ENCODE data around the gene ASIP. TPM values are rescaled to one million over a fixed set of nuclear protein-coding genes. Genes with fewer than 3 reads are reported as not detected.

Gene ASIP
- polyA plus RNA-seq, 3 donors: 0.39 TPM; not detected in 2

DNA sequence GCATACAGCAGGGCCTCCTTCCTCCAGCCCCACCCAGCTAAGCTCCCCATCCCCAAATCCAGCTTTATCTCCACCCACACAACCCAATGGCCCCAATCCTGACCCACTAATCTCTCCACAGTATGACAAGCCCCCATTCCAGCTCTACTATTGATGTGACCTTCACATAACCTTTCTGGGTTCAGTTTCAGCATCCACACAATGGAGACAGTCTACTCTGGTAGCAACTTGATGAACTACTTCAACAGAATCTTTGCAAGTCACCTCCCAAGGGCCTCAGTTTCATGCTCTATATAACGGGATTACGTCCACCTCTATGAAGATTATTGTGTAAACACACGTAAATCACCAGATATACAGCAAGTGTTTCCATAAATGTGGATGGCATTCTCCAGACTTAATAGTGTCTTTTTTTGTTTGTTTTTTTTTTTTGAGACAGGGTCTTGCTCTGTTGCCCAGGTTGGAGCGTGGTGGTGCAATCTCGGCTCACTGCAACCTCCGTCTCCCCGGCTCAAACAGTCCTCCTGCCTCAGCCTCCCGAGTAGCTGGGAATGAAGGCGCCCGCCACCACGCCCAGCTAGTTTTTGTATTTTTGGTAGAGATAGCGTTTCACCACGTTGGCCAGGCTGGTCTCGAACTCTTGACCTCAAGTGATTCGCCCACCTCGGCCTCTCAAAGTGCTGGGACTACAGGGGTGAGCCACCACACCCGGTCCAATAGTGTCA lies 60.5 kb downstream of the ASIP start:
- WGBS, 3 donors: 82 to 88% (median 87%) methylated on average over 17 of the region's 17 CpGs
- H3K27ac ChIP-seq (ENCODE audit: low read depth, low read length): no peak overlapping the region

DNA sequence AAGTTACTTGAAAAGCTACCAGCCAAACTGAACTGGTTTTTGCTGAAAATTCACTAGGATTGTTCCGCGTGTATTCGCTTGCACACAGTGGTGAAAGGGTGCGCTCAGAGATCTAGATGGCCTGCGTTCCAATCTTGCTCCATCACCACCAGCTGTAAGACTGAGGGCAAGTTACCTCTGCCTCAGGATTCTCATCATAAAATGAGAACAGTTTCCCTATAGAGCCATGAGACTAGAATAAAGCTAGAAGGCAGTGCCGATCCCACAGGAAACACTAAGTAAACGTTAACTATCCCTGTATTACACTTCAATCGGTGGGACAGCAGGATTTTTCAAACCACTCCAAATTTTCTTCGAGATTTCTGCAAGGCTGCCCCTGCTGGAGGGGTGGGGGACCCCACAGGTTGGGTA lies 61.1 kb downstream of the ASIP start:
- H3K27ac ChIP-seq (ENCODE audit: low read depth, low read length): no peak overlapping the region
- WGBS, 3 donors: 15 to 28% (median 27%) methylated on average over 9 of the region's 9 CpGs

DNA sequence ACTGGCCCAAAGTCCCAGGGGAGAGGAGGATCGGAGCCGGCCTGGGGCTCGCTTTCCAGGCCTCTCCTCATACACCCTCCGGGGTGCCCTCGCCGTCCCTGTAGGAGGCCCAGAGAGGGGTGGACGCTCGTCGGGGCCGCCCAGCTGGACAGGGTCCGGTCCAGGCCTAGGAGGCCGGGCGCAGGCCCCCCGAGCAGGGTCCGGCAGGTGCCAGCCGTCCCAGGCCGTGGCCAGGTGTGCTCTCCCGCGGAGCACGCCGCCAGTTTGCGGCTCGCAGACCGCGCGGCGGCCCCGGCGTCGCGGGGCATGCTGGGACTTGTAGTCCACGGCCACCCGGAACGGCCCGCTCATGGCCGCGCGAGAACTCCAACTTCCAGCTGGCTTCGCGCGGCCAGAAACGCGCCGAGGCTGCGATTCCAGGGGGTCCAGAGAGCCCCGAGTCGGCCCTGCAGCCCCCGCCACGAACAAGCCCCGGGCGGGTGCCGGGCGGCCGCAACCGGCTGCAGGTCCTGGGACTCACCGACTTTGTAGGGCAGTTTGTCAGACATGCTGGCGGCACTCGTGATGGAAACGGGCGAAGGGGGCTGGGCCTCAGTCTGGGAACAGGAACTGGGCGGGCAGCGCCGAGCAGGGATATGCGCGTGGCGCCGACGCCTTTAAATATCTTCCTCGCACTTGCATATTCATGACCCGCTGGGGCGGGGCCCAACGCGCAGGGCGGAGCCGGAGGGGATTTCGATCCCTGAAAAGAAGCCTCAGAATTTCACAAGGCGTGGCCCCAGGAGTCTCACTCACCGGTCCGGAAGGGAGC lies 61.7 kb downstream of the ASIP start, which contains the start of gene AHCY:
Gene AHCY (minus strand): TSS at position 633 of the 811 bp plus-strand sequence. CDS start 85 bp downstream, at position 548.
- WGBS, 3 donors: 0% methylated on average over 75 to 79 of the region's 79 CpGs
- H3K27ac ChIP-seq (ENCODE audit: low read depth, low read length): peak within 1 kb of the TSS; percentile 56

DNA sequence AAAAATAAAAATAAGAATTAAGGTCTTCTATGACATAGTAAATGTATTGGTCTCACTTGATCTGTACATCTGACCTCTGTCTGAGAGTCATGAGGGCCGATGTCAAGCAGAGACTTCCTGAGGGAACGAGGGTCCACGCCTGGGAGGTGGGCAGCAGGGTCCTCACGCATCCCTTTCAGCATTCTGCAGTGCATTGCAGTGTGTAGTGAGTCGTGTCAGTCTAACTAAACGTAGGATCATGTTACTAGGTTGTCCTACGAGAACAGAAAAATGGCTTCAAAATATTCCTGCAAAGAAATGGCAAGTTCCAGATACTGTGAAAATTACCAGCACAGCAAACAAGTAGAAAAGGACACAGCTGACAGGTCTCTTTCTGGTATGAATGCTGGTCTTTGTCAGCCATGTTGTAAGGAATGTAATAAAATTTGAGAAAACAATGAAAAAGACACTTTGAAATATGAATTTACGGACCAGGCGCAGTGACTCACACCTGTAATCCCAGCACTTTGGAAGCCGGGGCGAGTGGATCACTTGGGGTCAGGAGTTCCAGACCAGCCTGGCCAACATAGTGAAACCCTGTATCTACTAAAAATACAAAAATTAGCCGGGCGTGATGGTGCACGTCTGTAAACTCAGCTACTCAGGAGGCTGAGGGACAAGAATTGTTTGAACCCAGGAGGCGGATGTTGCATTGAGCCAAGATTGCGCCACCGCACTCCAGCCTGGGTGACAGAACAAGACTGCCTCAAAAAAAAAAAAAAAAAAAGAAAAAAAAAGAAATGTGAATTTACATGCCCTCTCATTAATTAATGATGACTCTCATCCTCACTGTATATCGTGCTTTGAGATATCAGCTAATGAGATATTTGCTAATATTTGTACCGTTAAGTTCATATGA lies 64.4 kb downstream of the ASIP start:
- no peak overlapping the region for H3K27ac ChIP-seq (ENCODE audit: low read depth, low read length)
- WGBS, 3 donors: 68 to 74% (median 72%) methylated on average over 19 of the region's 19 CpGs

DNA sequence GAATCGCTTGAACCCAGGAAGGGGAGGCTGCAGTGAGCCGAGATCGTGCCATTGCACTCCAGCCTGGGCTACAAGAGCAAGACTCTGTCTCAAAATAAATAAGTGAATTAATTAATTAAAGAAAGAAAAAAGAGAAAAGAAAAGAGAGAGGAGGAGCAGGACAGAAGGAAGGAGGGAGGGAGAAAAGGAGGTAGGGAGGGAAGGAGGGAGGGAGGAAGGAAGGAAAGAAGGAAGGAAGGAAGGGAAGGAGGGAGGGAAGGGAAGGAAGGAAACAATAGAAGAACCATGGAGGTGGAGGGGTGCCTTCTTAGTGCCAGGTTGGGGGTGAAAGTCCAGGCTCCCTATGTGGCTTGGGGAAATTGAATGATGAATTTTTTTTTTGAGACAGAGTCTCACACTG lies 68.5 kb downstream of the ASIP start:
- WGBS, 3 donors: 94 to 97% (median 96%) methylated on average over 3 of the region's 3 CpGs
- H3K27ac ChIP-seq (ENCODE audit: low read depth, low read length): no peak overlapping the region

DNA sequence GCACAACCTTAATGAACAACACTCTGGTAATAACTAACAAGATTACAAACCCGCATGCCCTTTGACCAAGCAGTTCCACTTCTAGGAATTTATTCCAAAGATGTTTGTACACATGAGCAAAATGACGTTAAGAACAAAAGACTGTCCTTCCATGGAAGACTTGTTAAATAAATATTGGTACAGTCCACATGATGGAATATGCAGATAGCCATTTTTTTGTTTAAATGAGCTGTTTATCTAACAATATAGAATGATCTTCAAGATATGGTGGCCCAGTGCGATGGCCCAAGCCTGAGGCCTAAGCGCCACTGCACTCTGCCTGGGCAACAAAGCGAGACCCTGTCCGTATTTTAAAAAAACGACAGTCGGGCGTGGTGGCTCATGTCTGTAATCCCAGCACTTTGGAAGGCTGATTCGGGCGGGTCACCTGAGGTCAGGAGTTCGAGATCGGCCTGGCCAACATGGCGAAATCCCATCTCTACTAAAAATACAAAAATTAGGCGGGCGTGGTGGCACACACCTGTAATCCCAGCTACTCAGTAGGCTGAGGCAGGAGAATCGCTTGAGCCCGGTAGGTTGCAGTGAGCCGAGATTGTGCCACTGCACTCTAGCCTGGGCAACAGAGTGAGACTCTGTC lies 69.4 kb downstream of the ASIP start:
- no peak overlapping the region for H3K27ac ChIP-seq (ENCODE audit: low read depth, low read length)
- 74 to 88% (median 88%) methylated on average over 19 of the region's 19 CpGs for WGBS, 3 donors

DNA sequence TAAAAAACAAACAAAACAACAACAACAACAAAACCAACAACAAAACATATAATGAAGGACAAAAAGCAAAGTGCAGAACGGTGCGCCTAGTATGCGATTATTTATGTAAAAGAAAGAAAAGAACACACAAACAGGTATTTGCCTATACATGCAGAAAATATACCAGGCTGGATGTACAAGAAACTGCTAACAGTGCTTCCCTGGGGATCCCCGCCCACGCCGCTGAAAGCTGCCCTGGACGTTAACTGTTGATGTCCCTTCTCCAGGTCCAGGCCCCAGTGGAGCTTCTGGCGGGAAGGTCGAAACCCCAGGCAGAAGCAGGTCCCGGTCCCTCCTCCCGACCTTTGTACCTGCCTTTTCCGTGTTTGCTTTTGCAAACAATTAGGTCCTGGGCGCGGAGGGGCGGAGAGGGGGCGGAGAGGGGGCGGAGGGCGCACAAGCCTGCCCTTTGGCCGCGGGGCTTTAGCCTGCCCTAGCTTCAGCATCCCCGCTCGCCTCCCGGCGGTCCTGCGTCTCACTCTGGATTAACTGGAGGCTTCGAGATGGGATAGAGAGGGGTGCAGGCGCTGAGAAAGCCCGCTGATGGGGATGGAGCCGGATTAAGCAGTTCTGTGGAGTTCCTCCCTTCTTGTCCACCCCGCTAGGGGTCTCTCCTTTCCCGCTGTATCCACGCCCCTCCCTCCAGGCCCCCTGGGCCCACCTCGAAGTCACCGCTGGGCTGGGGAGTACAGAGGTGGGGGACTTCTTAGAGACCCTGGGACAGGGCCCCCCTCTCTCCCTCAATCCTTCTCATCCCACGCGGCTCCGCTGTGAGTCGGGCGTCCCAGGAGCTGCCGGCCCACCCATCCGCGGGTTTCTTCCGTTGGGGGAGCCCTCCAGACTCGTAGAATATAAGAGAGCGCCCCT lies 70.1 kb downstream of the ASIP start:
- H3K27ac ChIP-seq (ENCODE audit: low read depth, low read length): no peak overlapping the region
- 9 to 14% (median 12%) methylated on average over 43 to 45 of the region's 45 CpGs for WGBS, 3 donors

DNA sequence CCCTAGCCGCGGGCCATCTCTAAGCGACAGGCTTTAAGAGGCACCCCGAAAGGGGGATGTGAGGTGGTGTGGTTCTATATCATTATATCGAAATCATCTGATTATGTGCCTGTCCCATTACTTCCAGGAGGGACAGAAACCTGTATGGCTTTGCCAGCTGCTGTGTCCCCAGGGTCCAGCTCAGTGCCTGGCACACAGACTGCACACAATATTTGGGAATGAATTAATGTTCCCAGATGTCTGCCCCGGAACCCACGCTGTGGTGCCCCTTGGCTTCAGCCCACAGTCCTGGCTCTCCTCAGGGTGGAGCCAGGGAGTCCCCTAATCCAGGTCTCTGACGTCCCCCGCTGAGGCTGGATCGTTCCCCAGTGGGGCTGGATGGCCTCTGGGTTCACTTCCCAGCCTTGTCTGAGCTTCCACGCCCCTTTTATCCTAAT lies 70.8 kb downstream of the ASIP start:
- no peak overlapping the region for H3K27ac ChIP-seq (ENCODE audit: low read depth, low read length)
- WGBS, 3 donors: 11 to 14% (median 13%) methylated on average over 11 of the region's 11 CpGs

DNA sequence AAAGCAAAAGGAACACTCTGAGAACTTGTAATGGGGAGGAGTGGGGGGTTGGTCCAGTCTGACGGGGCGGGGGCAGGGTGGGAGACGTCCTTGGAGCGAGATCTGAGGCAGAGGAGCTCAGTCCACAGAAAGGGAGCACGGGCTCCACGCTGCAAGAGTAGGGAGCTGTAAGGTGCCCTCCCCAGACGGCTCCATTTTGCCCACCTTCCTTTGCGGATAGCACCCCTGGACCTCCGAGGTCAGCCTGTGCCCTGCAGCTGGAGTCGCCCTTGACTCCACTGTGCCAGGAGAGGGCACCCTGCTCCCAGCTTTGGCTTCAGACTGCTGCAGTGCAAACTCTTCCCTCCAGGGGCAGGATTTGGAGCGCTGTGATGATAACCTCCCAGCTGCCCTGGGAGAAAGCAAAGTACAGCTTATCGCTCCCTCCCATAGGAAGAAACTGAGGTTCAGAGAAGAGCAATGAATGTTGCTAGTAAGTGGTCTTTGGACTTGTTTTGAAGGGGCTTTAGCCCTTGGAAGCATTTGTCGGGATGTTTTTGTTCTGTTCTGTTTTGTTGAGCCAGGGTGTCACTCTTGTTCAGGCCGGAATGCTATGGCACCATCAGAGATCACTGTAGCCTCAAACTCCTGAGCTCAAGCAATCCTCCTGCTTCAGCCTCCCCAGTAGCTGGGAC lies 71.5 kb downstream of the ASIP start:
- 11 to 12% (median 11%) methylated on average over 12 to 14 of the region's 14 CpGs for WGBS, 3 donors
- no peak overlapping the region for H3K27ac ChIP-seq (ENCODE audit: low read depth, low read length)

DNA sequence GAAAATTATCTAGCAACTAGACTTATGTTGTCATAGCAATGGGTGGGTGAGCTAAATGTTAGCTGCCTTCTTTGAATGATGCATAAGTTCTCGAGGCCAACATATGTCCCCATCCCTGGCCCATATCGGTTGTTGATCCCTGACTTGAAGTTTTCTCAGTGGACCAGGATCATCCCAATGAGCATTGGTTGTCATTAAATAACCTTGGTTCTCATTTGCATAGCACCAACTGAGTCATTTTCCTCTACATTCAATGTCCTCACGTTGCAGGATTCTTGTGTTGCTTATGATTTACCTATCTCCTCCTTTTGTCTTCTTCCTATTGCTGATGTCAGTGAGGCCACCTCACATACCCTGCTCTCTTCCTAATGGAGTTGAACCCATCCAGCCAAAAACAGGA lies 74.0 kb downstream of the ASIP start:
- H3K27ac ChIP-seq (ENCODE audit: low read depth, low read length): no peak overlapping the region
- 84 to 91% (median 86%) methylated on average over 3 of the region's 3 CpGs for WGBS, 3 donors

DNA sequence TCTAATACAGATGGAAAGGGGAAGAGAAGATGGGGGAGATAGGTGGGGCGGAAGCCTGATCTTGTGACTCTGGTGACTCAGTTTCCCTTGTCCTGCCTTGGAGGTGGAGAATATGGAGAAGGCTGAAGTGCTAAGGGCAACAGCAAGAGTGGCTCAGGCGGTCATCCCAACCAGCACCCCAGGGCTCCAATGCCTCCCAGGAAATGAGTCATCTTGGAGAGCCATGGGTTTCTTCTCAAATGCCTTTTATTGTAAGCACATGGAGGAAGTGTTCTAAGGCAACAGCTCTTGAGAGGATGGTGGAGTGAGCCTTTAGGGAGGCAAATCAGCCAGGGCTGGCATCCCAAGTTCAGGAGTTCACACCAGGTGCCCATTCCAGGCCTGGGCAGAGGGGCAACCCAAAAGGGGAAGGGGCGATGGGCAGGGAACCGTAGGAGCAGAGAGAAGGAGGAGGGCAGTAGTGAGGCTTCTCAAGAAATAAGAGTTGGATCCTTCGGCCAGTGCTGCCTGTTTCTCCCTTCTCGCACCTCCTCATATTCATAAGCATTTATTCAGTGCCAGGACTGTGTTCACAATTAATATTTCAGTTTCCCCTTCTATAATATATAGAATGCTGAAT lies 75.1 kb downstream of the ASIP start:
- 86 to 91% (median 91%) methylated on average over 6 of the region's 6 CpGs for WGBS, 3 donors
- no peak overlapping the region for H3K27ac ChIP-seq (ENCODE audit: low read depth, low read length)

Other genes starting within 250 kb of the ASIP start
- 100 to 1,000 TPM in 2 of 3 donors, 10 to 100 TPM in 1; 66.0 to 109 (median 100) TPM for gene RALY, start 247.5 kb upstream of the ASIP start, polyA plus RNA-seq
- gene EIF2S2, start 129.2 kb upstream of the ASIP start, polyA plus RNA-seq: 10 to 100 TPM; 35.9 to 56.3 (median 53.5) TPM
- 100 to 1,000 TPM in 1 of 3 donors, 10 to 100 TPM in 2; 70.6 to 104 (median 75.0) TPM for gene AHCY, start 61.9 kb downstream of the ASIP start, polyA plus RNA-seq
- 10 to 100 TPM in 2 of 3 donors, 1 to 10 TPM in 1; 8.3 to 13.3 (median 12.1) TPM for gene ITCH, start 121.8 kb downstream of the ASIP start, polyA plus RNA-seq